Natural killer cell (primary cell): ENCODE measurements around the gene ARFGEF2. TPM values are rescaled to one million over a fixed set of nuclear protein-coding genes. Genes with fewer than 3 reads are reported as not detected.

ENCODE experiments used
- ATAC-seq, 3 donors: fragments of 150-1000 bp in 2 of 3; fragments of 200-7000 bp in 1 of 3; cut with Tn5 transposase; 1 replicate in 1 of 3; 2 replicates in 2 of 3; pipeline ENCODE4 v1.10.0; 2021; ENCODE audit warnings: mild to moderate bottlenecking in 2 of 3, moderate library complexity in 2 of 3
- DNase-seq, 2 donors: peaks; one replicate each; pipeline versions ENCODE4 v3.0.0 to v3.0.0-alpha.2; 2013 to 2021; ENCODE audit warnings: mixed read lengths in 1 of 2
- H3K27ac ChIP-seq: one replicate; pipeline ENCODE4 v1.5.1; 2013; ENCODE audit warnings: mild to moderate bottlenecking, low read length
- H3K27me3 ChIP-seq: one replicate; pipeline ENCODE4 v1.6.1; 2013; ENCODE audit warnings: low read length; ENCODE audit not compliant: control insufficient read depth, insufficient read depth
- H3K36me3 ChIP-seq: one replicate; pipeline ENCODE4 v1.6.1; 2013; ENCODE audit warnings: low read length; ENCODE audit not compliant: control insufficient read depth, insufficient read depth
- H3K4me1 ChIP-seq: one replicate; pipeline ENCODE4 v1.6.1; 2013; ENCODE audit warnings: low read length; ENCODE audit not compliant: control insufficient read depth, insufficient read depth
- H3K4me3 ChIP-seq: one replicate; pipeline ENCODE4 v1.5.1; 2013; ENCODE audit warnings: low read length
- H3K9me3 ChIP-seq: one replicate; pipeline ENCODE4 v1.6.1; 2013; ENCODE audit warnings: low read length; ENCODE audit not compliant: control insufficient read depth, insufficient read depth
- H3K27ac Mint-ChIP-seq, 2 donors: one replicate each; pipeline ENCODE4 v1.8.0; 2022; ENCODE audit warnings: mild to moderate bottlenecking in 2 of 2, mixed read lengths in 2 of 2, moderate library complexity in 1 of 2
- H3K27me3 Mint-ChIP-seq, 2 donors: one replicate each; pipeline ENCODE4 v1.8.0; 2022; ENCODE audit warnings: low read depth in 2 of 2, mixed read lengths in 2 of 2
- H3K36me3 Mint-ChIP-seq: one replicate; pipeline ENCODE4 v1.8.0; 2022; ENCODE audit warnings: mixed read lengths
- H3K4me1 Mint-ChIP-seq, 2 donors: one replicate each; pipeline ENCODE4 v1.8.0; 2022; ENCODE audit warnings: mixed read lengths in 2 of 2
- H3K4me3 Mint-ChIP-seq: one replicate; pipeline ENCODE4 v1.8.0; 2022; ENCODE audit warnings: mild to moderate bottlenecking, moderate library complexity, mixed read lengths
- H3K9me3 Mint-ChIP-seq, 2 donors: one replicate each; pipeline ENCODE4 v1.8.0; 2022; ENCODE audit warnings: mixed read lengths in 2 of 2
- CTCF ChIP-seq: fragments of 200-600 bp; IDR thresholded peaks from one replicate; pipeline ENCODE4 v1.8.0; 2022; ENCODE audit warnings: antibody characterized with exemption
- WGBS: methylation state at CpG from one replicate; pipeline ENCODE4 v1.1.7; 2013; ENCODE audit warnings: missing lambda C conversion rate; ENCODE audit not compliant: insufficient coverage; 5-methylcytosine and 5-hydroxymethylcytosine counted together
- intact Hi-C: fragments of 100-400 bp; cut with micrococcal nuclease; formaldehyde crosslinking; loops from one replicate; pipeline ENCODE4 v1.14.2; 2022
- total RNA-seq, 4 donors: library from RNA; stranded (reverse); fragments of 120-200 nt in 1 of 4; gene quantifications; one replicate each; pipeline versions ENCODE4 v1.2.3 to v1.2.4, GENCODE V29; 2013 to 2022

Gene ARFGEF2
- total RNA-seq, 3 donors from 2014 or later (not counting 1 experiment from before 2014, with no cell fraction given): 22.7 to 26.9 (median 26.9) TPM

DNA sequence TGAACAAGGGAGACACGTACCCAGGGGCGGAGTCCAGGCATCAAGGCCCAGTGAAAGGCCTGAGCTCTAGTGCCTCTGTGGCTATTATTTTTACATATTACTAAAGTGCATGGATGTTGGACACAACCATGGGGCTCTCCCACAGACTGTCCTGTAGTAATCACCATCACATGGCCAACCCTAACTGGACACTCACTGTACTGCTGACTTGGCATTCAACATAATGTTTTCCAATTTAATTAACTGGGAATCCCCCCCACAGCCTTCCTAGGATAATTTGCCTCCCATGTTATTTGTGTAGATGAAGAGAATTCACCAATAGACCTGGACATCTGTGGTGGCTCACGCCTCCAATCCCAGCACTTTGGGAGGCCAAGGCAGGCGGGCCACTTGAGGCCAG is 34.5 kb downstream of the ARFGEF2 start:
- H3K4me3 Mint-ChIP-seq: no peak overlapping the region
- no peaks in the 10 kb centered on the region for H3K4me1 ChIP-seq
- no peaks in the 10 kb centered on the region for H3K4me1 Mint-ChIP-seq
- ATAC-seq (no peak), DNase-seq (no peak)
- H3K27me3 Mint-ChIP-seq: no peaks in the 10 kb centered on the region
- TF ChIP-seq CTCF: no peak
- intact Hi-C loops: no loop called here
- H3K36me3 Mint-ChIP-seq: peaks cover 23% of the 10 kb centered on the region
- no peaks in the 10 kb centered on the region for H3K9me3 ChIP-seq
- WGBS: 97% methylated on average over 4 of the region's 4 CpGs
- no peaks in the 10 kb centered on the region for H3K9me3 Mint-ChIP-seq
- H3K4me3 ChIP-seq: no peak overlapping the region
- H3K36me3 ChIP-seq: peaks cover 68% of the 10 kb centered on the region
- H3K27ac ChIP-seq: no peak overlapping the region
- no peak overlapping the region for H3K27ac Mint-ChIP-seq
- H3K27me3 ChIP-seq: no peaks in the 10 kb centered on the region

GRCh38 chr20:48957053-48957481 is 35.6 kb downstream of the ARFGEF2 start:
- no peak overlapping the region for H3K27ac ChIP-seq
- WGBS: 100% methylated on average over 1 of the region's 2 CpGs
- ATAC-seq (no peak), DNase-seq (no peak)
- peaks cover 60% of the 10 kb centered on the region for H3K36me3 ChIP-seq
- H3K4me3 Mint-ChIP-seq: no peak overlapping the region
- peaks cover 17% of the 10 kb centered on the region for H3K36me3 Mint-ChIP-seq
- no peaks in the 10 kb centered on the region for H3K4me1 Mint-ChIP-seq
- H3K4me1 ChIP-seq: no peaks in the 10 kb centered on the region
- H3K9me3 Mint-ChIP-seq: no peaks in the 10 kb centered on the region
- no peaks in the 10 kb centered on the region for H3K27me3 Mint-ChIP-seq
- no peaks in the 10 kb centered on the region for H3K9me3 ChIP-seq
- intact Hi-C loops: no loop called here
- no peaks in the 10 kb centered on the region for H3K27me3 ChIP-seq
- TF ChIP-seq CTCF: no peak
- H3K27ac Mint-ChIP-seq: no peak overlapping the region
- H3K4me3 ChIP-seq: no peak overlapping the region

- Mint-ChIP-seq H3K27me3 (no peaks in the 10 kb centered on the region), H3K4me3 (no peak overlapping the region), H3K9me3 (no peaks in the 10 kb centered on the region), H3K4me1 (no peaks in the 10 kb centered on the region), H3K27ac (no peak overlapping the region), H3K36me3 (peaks cover 17% of the 10 kb centered on the region)
- Histone ChIP-seq H3K4me3 (no peak overlapping the region), H3K36me3 (peaks cover 59% of the 10 kb centered on the region), H3K4me1 (no peaks in the 10 kb centered on the region), H3K27me3 (no peaks in the 10 kb centered on the region), H3K9me3 (no peaks in the 10 kb centered on the region), H3K27ac (no peak overlapping the region)
- WGBS: 88% methylated on average over 1 of the region's 2 CpGs
- no peak for ATAC-seq
- intact Hi-C loops: no loop called here
- no peak for DNase-seq
- TF ChIP-seq CTCF: no peak
These were observed 36.0 kb downstream of the ARFGEF2 start for GRCh38 chr20:48957533-48957932.

DNA sequence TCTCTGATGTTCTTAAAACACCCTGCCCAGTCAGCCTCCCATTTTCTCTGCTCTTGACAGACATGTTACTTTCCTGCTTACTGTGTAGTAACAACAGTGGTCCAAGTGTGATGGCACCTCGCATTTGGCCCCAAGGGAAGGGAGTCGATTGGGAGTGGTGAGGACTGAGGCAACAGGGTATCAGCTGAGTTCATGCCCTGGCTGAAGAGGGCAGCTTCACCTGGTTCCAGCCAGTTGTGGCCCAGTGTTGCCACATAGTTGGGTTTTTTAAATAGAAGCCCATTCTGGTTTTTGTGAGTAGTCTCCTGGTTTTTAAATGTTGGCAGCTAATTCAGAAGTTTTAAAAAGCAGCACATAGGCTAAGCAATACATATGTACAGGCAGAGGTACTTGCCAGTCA is 37.2 kb downstream of the ARFGEF2 start:
- no peak for TF ChIP-seq CTCF
- Mint-ChIP-seq H3K36me3 (peaks cover 17% of the 10 kb centered on the region), H3K4me3 (no peak overlapping the region), H3K27ac (no peak overlapping the region), H3K4me1 (no peaks in the 10 kb centered on the region), H3K27me3 (no peaks in the 10 kb centered on the region), H3K9me3 (no peaks in the 10 kb centered on the region)
- H3K9me3 ChIP-seq: no peaks in the 10 kb centered on the region
- ATAC-seq (no peak), DNase-seq (no peak)
- WGBS: 92% methylated on average over 2 of the region's 2 CpGs
- no peak overlapping the region for H3K4me3 ChIP-seq
- intact Hi-C loops: no loop called here
- no peak overlapping the region for H3K27ac ChIP-seq
- H3K27me3 ChIP-seq: no peaks in the 10 kb centered on the region
- H3K36me3 ChIP-seq: peaks cover 51% of the 10 kb centered on the region
- no peaks in the 10 kb centered on the region for H3K4me1 ChIP-seq
